HL-60 (cell line): Measurements from ENCODE around the gene DHX35.

ENCODE experiments used
- DNase-seq, 2 experiments: peaks; one replicate each; pipeline ENCODE4 v3.0.0-alpha.2; 2010 to 2020; ENCODE audit warnings: low read depth in 1 of 2, low spot score in 1 of 2
- H3K27ac ChIP-seq: fragments of 250-450 bp; sonication (Bioruptor Pico); replicated peaks from 2 replicates; pipeline ENCODE4 v1.5.1; 2020; ENCODE audit warnings: mild to moderate bottlenecking, moderate library complexity
- H3K27me3 ChIP-seq: fragments of 250-450 bp; sonication (Bioruptor Pico); 2 replicates; pipeline ENCODE4 v1.5.1; 2021; ENCODE audit warnings: mild to moderate bottlenecking, moderate library complexity; ENCODE audit not compliant: insufficient read depth, poor library complexity, severe bottlenecking
- H3K4me3 ChIP-seq: replicated peaks from 2 replicates; pipeline ENCODE4 v1.5.1; 2011; ENCODE audit warnings: mild to moderate bottlenecking, control low read depth, low read length; ENCODE audit not compliant: insufficient read depth
- GABPA ChIP-seq: IDR thresholded peaks from 2 replicates; pipeline ENCODE4 v1.6.1; 2012; ENCODE audit warnings: low read depth
- POLR2AphosphoS5 ChIP-seq: IDR thresholded peaks from 2 replicates; pipeline ENCODE4 v1.6.1; 2012; ENCODE audit warnings: low read depth
- SPI1 ChIP-seq: IDR thresholded peaks from 2 replicates; pipeline ENCODE4 v1.6.1; 2012; ENCODE audit warnings: low read depth, mild to moderate bottlenecking, borderline replicate concordance
- TF ChIP-seq, protein P1 (sequence below): IDR thresholded peaks from 2 replicates; pipeline ENCODE4 v1.6.1; 2012; ENCODE audit warnings: low read depth; ENCODE audit not compliant: insufficient replicate concordance
- TF ChIP-seq, protein P2 (sequence below): IDR thresholded peaks from one replicate; pipeline ENCODE4 v1.5.1; 2011; ENCODE audit warnings: low read length, control low read depth, inconsistent platforms; ENCODE audit not compliant: insufficient read depth

DHX35 gene

GRCh38 chr20:38952153-38952552, 10.0 kb upstream of the DHX35 start:
- DNase-seq, result no peak
- no peak overlapping the region for H3K4me3 ChIP-seq
- TF ChIP-seq SPI1 (no peak), GABPA (no peak), POLR2AphosphoS5 (no peak)
- TF ChIP-seq, protein P1, sequence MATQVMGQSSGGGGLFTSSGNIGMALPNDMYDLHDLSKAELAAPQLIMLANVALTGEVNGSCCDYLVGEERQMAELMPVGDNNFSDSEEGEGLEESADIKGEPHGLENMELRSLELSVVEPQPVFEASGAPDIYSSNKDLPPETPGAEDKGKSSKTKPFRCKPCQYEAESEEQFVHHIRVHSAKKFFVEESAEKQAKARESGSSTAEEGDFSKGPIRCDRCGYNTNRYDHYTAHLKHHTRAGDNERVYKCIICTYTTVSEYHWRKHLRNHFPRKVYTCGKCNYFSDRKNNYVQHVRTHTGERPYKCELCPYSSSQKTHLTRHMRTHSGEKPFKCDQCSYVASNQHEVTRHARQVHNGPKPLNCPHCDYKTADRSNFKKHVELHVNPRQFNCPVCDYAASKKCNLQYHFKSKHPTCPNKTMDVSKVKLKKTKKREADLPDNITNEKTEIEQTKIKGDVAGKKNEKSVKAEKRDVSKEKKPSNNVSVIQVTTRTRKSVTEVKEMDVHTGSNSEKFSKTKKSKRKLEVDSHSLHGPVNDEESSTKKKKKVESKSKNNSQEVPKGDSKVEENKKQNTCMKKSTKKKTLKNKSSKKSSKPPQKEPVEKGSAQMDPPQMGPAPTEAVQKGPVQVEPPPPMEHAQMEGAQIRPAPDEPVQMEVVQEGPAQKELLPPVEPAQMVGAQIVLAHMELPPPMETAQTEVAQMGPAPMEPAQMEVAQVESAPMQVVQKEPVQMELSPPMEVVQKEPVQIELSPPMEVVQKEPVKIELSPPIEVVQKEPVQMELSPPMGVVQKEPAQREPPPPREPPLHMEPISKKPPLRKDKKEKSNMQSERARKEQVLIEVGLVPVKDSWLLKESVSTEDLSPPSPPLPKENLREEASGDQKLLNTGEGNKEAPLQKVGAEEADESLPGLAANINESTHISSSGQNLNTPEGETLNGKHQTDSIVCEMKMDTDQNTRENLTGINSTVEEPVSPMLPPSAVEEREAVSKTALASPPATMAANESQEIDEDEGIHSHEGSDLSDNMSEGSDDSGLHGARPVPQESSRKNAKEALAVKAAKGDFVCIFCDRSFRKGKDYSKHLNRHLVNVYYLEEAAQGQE, result no peak
- TF ChIP-seq, protein P2, sequence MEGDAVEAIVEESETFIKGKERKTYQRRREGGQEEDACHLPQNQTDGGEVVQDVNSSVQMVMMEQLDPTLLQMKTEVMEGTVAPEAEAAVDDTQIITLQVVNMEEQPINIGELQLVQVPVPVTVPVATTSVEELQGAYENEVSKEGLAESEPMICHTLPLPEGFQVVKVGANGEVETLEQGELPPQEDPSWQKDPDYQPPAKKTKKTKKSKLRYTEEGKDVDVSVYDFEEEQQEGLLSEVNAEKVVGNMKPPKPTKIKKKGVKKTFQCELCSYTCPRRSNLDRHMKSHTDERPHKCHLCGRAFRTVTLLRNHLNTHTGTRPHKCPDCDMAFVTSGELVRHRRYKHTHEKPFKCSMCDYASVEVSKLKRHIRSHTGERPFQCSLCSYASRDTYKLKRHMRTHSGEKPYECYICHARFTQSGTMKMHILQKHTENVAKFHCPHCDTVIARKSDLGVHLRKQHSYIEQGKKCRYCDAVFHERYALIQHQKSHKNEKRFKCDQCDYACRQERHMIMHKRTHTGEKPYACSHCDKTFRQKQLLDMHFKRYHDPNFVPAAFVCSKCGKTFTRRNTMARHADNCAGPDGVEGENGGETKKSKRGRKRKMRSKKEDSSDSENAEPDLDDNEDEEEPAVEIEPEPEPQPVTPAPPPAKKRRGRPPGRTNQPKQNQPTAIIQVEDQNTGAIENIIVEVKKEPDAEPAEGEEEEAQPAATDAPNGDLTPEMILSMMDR, result no peak
- H3K27ac ChIP-seq, result no peak overlapping the region
- H3K27me3 ChIP-seq, result no peaks in the 10 kb centered on the region

DNA sequence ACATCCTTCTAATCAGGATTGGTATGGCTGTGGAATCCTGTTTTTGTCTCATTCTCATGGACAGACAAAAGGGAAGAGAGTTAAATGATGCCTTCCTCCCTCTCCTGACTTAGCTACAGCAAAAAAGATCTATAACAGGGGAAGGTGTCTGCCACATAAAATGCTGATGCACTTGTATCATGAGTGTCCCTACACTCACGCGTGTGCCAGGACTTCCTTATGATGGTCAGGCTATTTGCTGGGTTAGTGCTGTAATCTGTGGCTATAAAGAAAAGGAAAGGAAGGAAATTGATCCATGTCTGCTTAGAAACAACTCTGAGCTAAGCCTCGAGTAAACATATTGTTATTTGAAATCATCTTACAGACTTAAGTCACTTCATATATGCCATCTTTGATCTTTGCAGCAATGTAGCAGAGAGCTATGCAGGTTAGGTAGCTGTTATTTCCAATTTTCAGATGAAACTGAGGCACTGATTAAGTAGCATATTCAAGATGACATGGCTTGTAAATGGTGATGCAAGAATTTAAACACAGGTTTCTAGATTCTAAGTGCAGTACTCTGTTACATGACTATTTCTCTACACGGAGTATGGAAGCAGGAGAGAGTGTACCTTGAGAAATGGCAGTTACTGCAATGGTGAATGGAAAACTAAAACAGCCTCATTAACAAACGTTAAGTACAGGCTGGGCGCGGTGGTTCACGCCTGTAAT, 8.4 kb upstream of the DHX35 start:
- Histone ChIP-seq H3K27me3 (no peaks in the 10 kb centered on the region), H3K4me3 (no peak overlapping the region), H3K27ac (no peak overlapping the region)
- DNase-seq, result no peak
- TF ChIP-seq POLR2AphosphoS5 (no peak), SPI1 (no peak), GABPA (no peak)
- TF ChIP-seq, protein P1, result no peak
- TF ChIP-seq, protein P2, result no peak

DNA sequence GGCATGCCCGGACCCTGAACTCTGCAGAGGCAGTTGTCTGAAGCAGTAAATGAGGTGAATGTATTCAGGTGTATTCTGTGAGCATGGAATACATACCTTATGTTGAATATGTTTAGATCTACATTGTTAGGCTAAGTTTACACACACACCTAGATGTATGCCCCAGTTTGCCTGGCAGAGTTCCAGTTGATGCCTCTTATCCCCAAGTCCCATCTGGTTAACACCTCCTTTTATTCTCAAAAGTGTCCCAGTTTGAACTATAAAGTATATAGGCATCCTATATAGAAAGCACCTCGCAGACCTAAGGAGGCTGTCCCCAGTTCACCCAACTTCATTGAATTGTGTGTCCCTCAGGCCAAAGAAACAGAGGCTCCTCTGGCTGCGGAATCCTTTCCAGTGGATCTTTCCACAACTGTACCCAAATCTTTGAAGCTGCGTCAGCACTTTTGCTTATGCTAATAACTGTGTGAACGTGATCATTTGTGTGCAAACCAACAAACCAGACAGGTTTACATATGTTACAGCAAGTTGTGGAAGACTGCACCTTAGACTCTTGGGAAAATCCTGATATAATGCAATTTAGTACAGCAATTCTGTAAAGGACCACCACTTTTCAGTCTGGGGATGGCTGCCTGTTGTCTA, 4.8 kb upstream of the DHX35 start:
- no peak overlapping the region for H3K4me3 ChIP-seq
- no peak for TF ChIP-seq POLR2AphosphoS5
- no peak for TF ChIP-seq GABPA
- TF ChIP-seq, protein P1, result no peak
- TF ChIP-seq, protein P2, result no peak
- TF ChIP-seq SPI1, result no peak
- no peak for DNase-seq
- no peak overlapping the region for H3K27ac ChIP-seq
- no peaks in the 10 kb centered on the region for H3K27me3 ChIP-seq
